Stimulated activated naive B cell treated with anti-CD40 and anti-IgM and Interleukin-4, amounts not matched to agents 10 μg/mL and 1 μg/mL and 100 μg/mL, for 72 hours (primary cell): ENCODE data around the gene IRX1.

Experiments used
- ATAC-seq, 2 donors: fragments of 150-1000 bp; cut with Tn5 transposase; replicated peaks; 2 replicates each; pipeline ENCODE4 v1.10.0; 2021; ENCODE audit warnings: moderate library complexity in 1 of 2
- DNase-seq: peaks from one replicate; pipeline ENCODE4 v3.0.0; 2021
- H3K27ac Mint-ChIP-seq: one replicate; pipeline ENCODE4 v1.8.0; 2022; ENCODE audit warnings: mild to moderate bottlenecking, mixed read lengths
- H3K27me3 Mint-ChIP-seq, 2 donors: one replicate each; pipeline ENCODE4 v1.8.0; 2022; ENCODE audit warnings: mixed read lengths in 2 of 2
- H3K36me3 Mint-ChIP-seq, 2 donors: one replicate each; pipeline ENCODE4 v1.8.0; 2022; ENCODE audit warnings: mixed read lengths in 2 of 2, mild to moderate bottlenecking in 1 of 2
- H3K4me1 Mint-ChIP-seq, 2 donors: one replicate each; pipeline ENCODE4 v1.8.0; 2022; ENCODE audit warnings: mixed read lengths in 2 of 2, mild to moderate bottlenecking in 1 of 2
- H3K4me3 Mint-ChIP-seq, 2 donors: one replicate each; pipeline ENCODE4 v1.8.0; 2022; ENCODE audit warnings: mild to moderate bottlenecking in 2 of 2, mixed read lengths in 2 of 2, moderate library complexity in 1 of 2
- H3K9me3 Mint-ChIP-seq, 2 donors: one replicate each; pipeline ENCODE4 v1.8.0; 2022; ENCODE audit warnings: mixed read lengths in 2 of 2, mild to moderate bottlenecking in 1 of 2

The IRX1 gene

GRCh38 chr5:3597167-3598007 lies 1.8 kb downstream of the IRX1 start:
- DNase-seq = no peak
- H3K36me3 Mint-ChIP-seq = peaks cover 3 to 12% of the 10 kb centered on the region in 2 donors
- peak overlapping the region; percentile 77 for H3K27ac Mint-ChIP-seq

GRCh38 chr5:3598207-3598606 lies 2.6 kb downstream of the IRX1 start:
- H3K4me1 Mint-ChIP-seq = peaks cover 5 to 30% of the 10 kb centered on the region in 2 donors
- H3K27me3 Mint-ChIP-seq = peaks cover 55 to 86% of the 10 kb centered on the region in 2 donors
- ATAC-seq = no peak
- H3K27ac Mint-ChIP-seq = no peak overlapping the region
- H3K9me3 Mint-ChIP-seq = no peaks in the 10 kb centered on the region
- no peak for DNase-seq
- H3K36me3 Mint-ChIP-seq = peaks cover 3 to 12% of the 10 kb centered on the region in 2 donors
- H3K4me3 Mint-ChIP-seq = no peak overlapping the region

More at GRCh38 chr5:3597167-3598007, 1.8 kb downstream of the IRX1 start:
- no peaks in the 10 kb centered on the region for H3K9me3 Mint-ChIP-seq
- H3K4me3 Mint-ChIP-seq = no peak overlapping the region
- H3K4me1 Mint-ChIP-seq = peaks cover 3 to 22% of the 10 kb centered on the region in 2 donors
- no peak for ATAC-seq
- H3K27me3 Mint-ChIP-seq = peaks cover 51 to 86% of the 10 kb centered on the region in 2 donors

GRCh38 chr5:3598769-3599211 lies 3.2 kb downstream of the IRX1 start:
- DNase-seq (no peak), ATAC-seq (no peak)
- Mint-ChIP-seq H3K4me1 (peaks cover 3 to 29% of the 10 kb centered on the region in 2 donors), H3K4me3 (peak overlapping the region in 1 of 2 donors; percentile 47), H3K36me3 (peaks cover 3 to 12% of the 10 kb centered on the region in 2 donors), H3K9me3 (no peaks in the 10 kb centered on the region), H3K27me3 (peaks cover 56 to 86% of the 10 kb centered on the region in 2 donors), H3K27ac (peak overlapping the region; percentile 22)

- H3K27ac Mint-ChIP-seq = peak overlapping the region; percentile 89
- no peak for DNase-seq
These were observed 3.8 kb downstream of the IRX1 start for GRCh38 chr5:3599226-3600105.

GRCh38 chr5:3600106-3601060 lies 4.8 kb downstream of the IRX1 start:
- H3K36me3 Mint-ChIP-seq = peaks cover 3 to 12% of the 10 kb centered on the region in 2 donors
- ATAC-seq (no peak), DNase-seq (no peak)
- peak overlapping the region; percentile 31 for H3K27ac Mint-ChIP-seq
- no peak overlapping the region for H3K4me3 Mint-ChIP-seq
- H3K9me3 Mint-ChIP-seq = no peaks in the 10 kb centered on the region
- H3K27me3 Mint-ChIP-seq = peaks cover 66 to 93% of the 10 kb centered on the region in 2 donors
- peaks cover 2 to 22% of the 10 kb centered on the region in 2 donors for H3K4me1 Mint-ChIP-seq

More at GRCh38 chr5:3599226-3600105, 3.8 kb downstream of the IRX1 start:
- peaks cover 57 to 86% of the 10 kb centered on the region in 2 donors for H3K27me3 Mint-ChIP-seq
- ATAC-seq = peak in 1 of 2 donors; percentile 31
- H3K9me3 Mint-ChIP-seq = no peaks in the 10 kb centered on the region
- peak overlapping the region in 1 of 2 donors; percentile 47 for H3K4me3 Mint-ChIP-seq
- H3K36me3 Mint-ChIP-seq = peaks cover 3 to 12% of the 10 kb centered on the region in 2 donors
- H3K4me1 Mint-ChIP-seq = peaks cover 2 to 22% of the 10 kb centered on the region in 2 donors

GRCh38 chr5:3601061-3601710 lies 5.6 kb downstream of the IRX1 start:
- peaks cover 2 to 22% of the 10 kb centered on the region in 2 donors for H3K4me1 Mint-ChIP-seq
- H3K27me3 Mint-ChIP-seq = peaks cover 70 to 98% of the 10 kb centered on the region in 2 donors
- peak overlapping the region; percentile 79 for H3K27ac Mint-ChIP-seq
- H3K36me3 Mint-ChIP-seq = peaks cover 3 to 12% of the 10 kb centered on the region in 2 donors
- DNase-seq (no peak), ATAC-seq (no peak)
- no peaks in the 10 kb centered on the region for H3K9me3 Mint-ChIP-seq
- peak overlapping the region; percentile 2 to 11 for H3K4me3 Mint-ChIP-seq

- Mint-ChIP-seq H3K36me3 (peaks cover 3 to 15% of the 10 kb centered on the region in 2 donors), H3K4me3 (peak overlapping the region in 1 of 2 donors; percentile 49), H3K27ac (peak overlapping the region; percentile 79), H3K9me3 (peaks cover 0 to 2% of the 10 kb centered on the region in 2 donors), H3K27me3 (peaks cover 71 to 98% of the 10 kb centered on the region in 2 donors), H3K4me1 (peaks cover 2 to 19% of the 10 kb centered on the region in 2 donors)
- ATAC-seq = no peak
- no peak for DNase-seq
These were observed 6.5 kb downstream of the IRX1 start for GRCh38 chr5:3601911-3602782.

GRCh38 chr5:3602785-3603502 lies 7.3 kb downstream of the IRX1 start:
- Mint-ChIP-seq H3K4me3 (no peak overlapping the region), H3K27ac (peak overlapping the region; percentile 59), H3K36me3 (peaks cover 3 to 15% of the 10 kb centered on the region in 2 donors)

GRCh38 chr5:3604501-3604900 lies 8.9 kb downstream of the IRX1 start:
- no peak overlapping the region for H3K27ac Mint-ChIP-seq
- no peak for DNase-seq
- ATAC-seq = no peak
- peaks cover 73 to 98% of the 10 kb centered on the region in 2 donors for H3K27me3 Mint-ChIP-seq
- peaks cover 2 to 17% of the 10 kb centered on the region in 2 donors for H3K4me1 Mint-ChIP-seq
- H3K4me3 Mint-ChIP-seq = no peak overlapping the region
- H3K9me3 Mint-ChIP-seq = peaks cover 0 to 2% of the 10 kb centered on the region in 2 donors
- peaks cover 2 to 9% of the 10 kb centered on the region in 2 donors for H3K36me3 Mint-ChIP-seq

More at GRCh38 chr5:3602785-3603502, 7.3 kb downstream of the IRX1 start:
- H3K9me3 Mint-ChIP-seq = peaks cover 0 to 2% of the 10 kb centered on the region in 2 donors
- H3K4me1 Mint-ChIP-seq = peaks cover 2 to 17% of the 10 kb centered on the region in 2 donors
- DNase-seq = no peak
- peak in 1 of 2 donors; percentile 44 for ATAC-seq
- peaks cover 70 to 98% of the 10 kb centered on the region in 2 donors for H3K27me3 Mint-ChIP-seq

GRCh38 chr5:3605298-3606010 lies 9.8 kb downstream of the IRX1 start:
- ATAC-seq (no peak), DNase-seq (no peak)
- Mint-ChIP-seq H3K9me3 (peaks cover 0 to 3% of the 10 kb centered on the region in 2 donors), H3K36me3 (peaks cover 2 to 9% of the 10 kb centered on the region in 2 donors), H3K4me1 (peaks cover 2 to 17% of the 10 kb centered on the region in 2 donors), H3K27me3 (peaks cover 75 to 100% of the 10 kb centered on the region in 2 donors), H3K4me3 (no peak overlapping the region), H3K27ac (no peak overlapping the region)
